Hepatocyte (in vitro differentiated cells): ENCODE data around the gene MGMT. TPM values are rescaled to one million over a fixed set of nuclear protein-coding genes. Genes with fewer than 3 reads are reported as not detected.

ENCODE experiments used
- DNase-seq: peaks from one replicate; pipeline ENCODE4 v3.0.0-alpha.2; 2016; ENCODE audit warnings: low spot score
- H2AFZ ChIP-seq: fragments of 200-600 bp; sonication (generic); 2 replicates; pipeline ENCODE4 v1.6.0; 2016; ENCODE audit warnings: antibody characterized with exemption, mild to moderate bottlenecking
- H3K27ac ChIP-seq: fragments of 200-600 bp; sonication (generic); 2 replicates; pipeline ENCODE4 v1.5.1; 2016; ENCODE audit warnings: mild to moderate bottlenecking
- H3K27me3 ChIP-seq: fragments of 200-600 bp; sonication (generic); 2 replicates; pipeline ENCODE4 v1.6.1; 2016
- H3K36me3 ChIP-seq: fragments of 200-600 bp; sonication (generic); replicated peaks from 2 replicates; pipeline ENCODE4 v1.5.1; 2016; ENCODE audit warnings: low read depth; ENCODE audit not compliant: insufficient read depth
- H3K4me1 ChIP-seq: fragments of 200-600 bp; sonication (generic); 2 replicates; pipeline ENCODE4 v1.5.1; 2016; ENCODE audit warnings: mild to moderate bottlenecking, moderate library complexity; ENCODE audit not compliant: insufficient read depth
- H3K4me2 ChIP-seq: fragments of 200-600 bp; sonication (generic); 2 replicates; pipeline ENCODE4 v1.6.0; 2016
- H3K4me3 ChIP-seq: fragments of 200-600 bp; sonication (generic); 2 replicates; pipeline ENCODE4 v1.5.1; 2016; ENCODE audit warnings: mild to moderate bottlenecking
- H3K79me2 ChIP-seq: fragments of 200-600 bp; sonication (generic); 2 replicates; pipeline ENCODE4 v1.6.0; 2017; ENCODE audit warnings: mild to moderate bottlenecking
- H3K9me2 ChIP-seq: fragments of 200-600 bp; sonication (generic); replicated peaks from 2 replicates; pipeline ENCODE4 v1.6.0; 2017; ENCODE audit warnings: mild to moderate bottlenecking; ENCODE audit not compliant: insufficient read depth
- H3K9me3 ChIP-seq: fragments of 200-600 bp; sonication (generic); 2 replicates; pipeline ENCODE4 v1.5.1; 2016; ENCODE audit warnings: low read depth, mild to moderate bottlenecking
- H4K20me1 ChIP-seq: fragments of 200-600 bp; sonication (generic); 2 replicates; pipeline ENCODE4 v1.6.0; 2016; ENCODE audit warnings: mild to moderate bottlenecking; ENCODE audit not compliant: insufficient read depth, poor library complexity, severe bottlenecking
- CTCF ChIP-seq: fragments of 200-600 bp; sonication (generic); IDR thresholded peaks from 2 replicates; pipeline ENCODE4 v1.5.1; 2016; ENCODE audit warnings: antibody characterized with exemption, mild to moderate bottlenecking; ENCODE audit not compliant: poor library complexity
- EZH2 ChIP-seq: fragments of 200-600 bp; sonication (generic); IDR thresholded peaks from 2 replicates; pipeline ENCODE4 v1.6.1; 2016; ENCODE audit warnings: antibody characterized with exemption, mild to moderate bottlenecking, borderline replicate concordance
- EZH2phosphoT487 ChIP-seq: fragments of 200-600 bp; sonication (generic); IDR thresholded peaks from one replicate; pipeline ENCODE4 v1.6.1; 2018; ENCODE audit warnings: antibody characterized with exemption, mild to moderate bottlenecking, low read depth, moderate library complexity; ENCODE audit not compliant: unreplicated experiment, severe bottlenecking
- WGBS: methylation state at CpG from one replicate; pipeline ENCODE4 v1.1.6; 2016; ENCODE audit warnings: low lambda C conversion rate; ENCODE audit errors: missing lambda C conversion rate; 5-methylcytosine and 5-hydroxymethylcytosine counted together
- polyA plus RNA-seq: library from polyadenylated mRNA; unstranded; fragments of >200 nt; fragmentation: Nextera tagmentation; extraction: Ambion mirVana; gene quantifications from 2 replicates; pipeline ENCODE4 v1.2.1, GENCODE V29; 2016
- total RNA-seq: library from RNA; depleted of rRNA; stranded (reverse); fragments of >200 nt; gene quantifications from 2 replicates; pipeline ENCODE4 v1.2.3, GENCODE V29; 2014

Gene MGMT
- 30.5 and 41.5 TPM in 2 replicates for total RNA-seq
- 41.9 and 44.2 TPM in 2 replicates for polyA plus RNA-seq

GRCh38 chr10:129466703-129467358, at the start of gene MGMT:
Gene MGMT (plus strand): TSS chr10:129467241.
- Histone ChIP-seq H3K4me2 (peak within 1 kb of the TSS; percentile 98), H3K27ac (peak within 1 kb of the TSS; percentile 93), H3K79me2 (peaks cover 16% of the 10 kb centered on the region), H2AFZ (peak within 1 kb of the TSS; percentile 98), H3K4me1 (peaks cover 26% of the 10 kb centered on the region), H4K20me1 (no peaks in the 10 kb centered on the region), H3K36me3 (no peaks in the 10 kb centered on the region), H3K9me2 (no peaks in the 10 kb centered on the region), H3K9me3 (no peaks in the 10 kb centered on the region), H3K4me3 (peak within 1 kb of the TSS; percentile 98), H3K27me3 (no peaks in the 10 kb centered on the region)
- TF ChIP-seq CTCF, result no peak
- no peak for TF ChIP-seq EZH2phosphoT487
- no peak for TF ChIP-seq EZH2
- peak; percentile 97 for DNase-seq
- WGBS, result 34% methylated on average over 41 of the region's 85 CpGs

- Histone ChIP-seq H3K9me2 (no peaks in the 10 kb centered on the region), H3K4me2 (no peak overlapping the region), H3K4me1 (peaks cover 4% of the 10 kb centered on the region), H3K36me3 (no peaks in the 10 kb centered on the region), H3K27me3 (peaks cover 1% of the 10 kb centered on the region), H4K20me1 (no peaks in the 10 kb centered on the region), H3K4me3 (no peak overlapping the region), H3K79me2 (no peaks in the 10 kb centered on the region), H3K9me3 (no peaks in the 10 kb centered on the region), H3K27ac (no peak overlapping the region), H2AFZ (no peak overlapping the region)
- DNase-seq, result no peak
- no peak for TF ChIP-seq EZH2
- no peak for TF ChIP-seq EZH2phosphoT487
- no peak for TF ChIP-seq CTCF
- WGBS, result 62% methylated on average over 9 of the region's 9 CpGs
These were observed 49.2 kb upstream of the MGMT start for GRCh38 chr10:129417870-129418269.

- no peak overlapping the region for H3K27ac ChIP-seq
- no peaks in the 10 kb centered on the region for H3K9me2 ChIP-seq
- H3K4me1 ChIP-seq, result peaks cover 4% of the 10 kb centered on the region
- H3K79me2 ChIP-seq, result no peaks in the 10 kb centered on the region
- H2AFZ ChIP-seq, result no peak overlapping the region
- no peaks in the 10 kb centered on the region for H4K20me1 ChIP-seq
- no peak overlapping the region for H3K4me3 ChIP-seq
- TF ChIP-seq EZH2phosphoT487, result no peak
- TF ChIP-seq EZH2, result no peak
- TF ChIP-seq CTCF, result no peak
- no peak overlapping the region for H3K4me2 ChIP-seq
- no peaks in the 10 kb centered on the region for H3K27me3 ChIP-seq
- H3K9me3 ChIP-seq, result no peaks in the 10 kb centered on the region
- no peaks in the 10 kb centered on the region for H3K36me3 ChIP-seq
- WGBS, result 96% methylated on average over 17 of the region's 17 CpGs
- no peak for DNase-seq
These were observed 48.4 kb upstream of the MGMT start for GRCh38 chr10:129418496-129419225.
